OCI-LY3 (cell line): ENCODE measurements around the gene RPTN.

Experiments
- H2AFZ ChIP-seq: fragments of 200-600, 300-600 bp; shearing (Covaris generic); 2 replicates; pipeline ENCODE4 v1.6.0; 2014; ENCODE audit warnings: antibody characterized with exemption, low read depth, low read length
- H3K27ac ChIP-seq: fragments of 200-600, 300-600 bp; sonication (generic); 2 replicates; pipeline ENCODE4 v1.5.1; 2014; ENCODE audit warnings: mild to moderate bottlenecking, low read length, moderate library complexity, mixed read lengths
- H3K27me3 ChIP-seq: fragments of 200-600, 300-600 bp; sonication (generic); 2 replicates; pipeline ENCODE4 v1.6.1; 2014; ENCODE audit warnings: low read depth, low read length, mixed read lengths
- H3K36me3 ChIP-seq: fragments of 200-600, 300-600 bp; sonication (generic); replicated peaks from 2 replicates; pipeline ENCODE3; 2014; ENCODE audit warnings: low read depth, low read length, mixed read lengths
- H3K4me1 ChIP-seq: fragments of 300-600, 200-600 bp; sonication (generic); 2 replicates; pipeline ENCODE4 v1.6.1; 2014; ENCODE audit warnings: low read length, mixed read lengths
- H3K4me2 ChIP-seq: fragments of 200-600, 300-600 bp; sonication (generic); 2 replicates; pipeline ENCODE4 v1.6.1; 2014; ENCODE audit warnings: low read length, mixed read lengths
- H3K4me3 ChIP-seq: fragments of 300-600, 200-600 bp; sonication (generic); 2 replicates; pipeline ENCODE4 v1.5.1; 2014; ENCODE audit warnings: antibody characterized with exemption, mild to moderate bottlenecking, low read length, moderate library complexity
- H3K79me2 ChIP-seq: fragments of 300-600, 200-600 bp; shearing (Covaris generic); 2 replicates; pipeline ENCODE4 v1.6.1; 2014; ENCODE audit warnings: mild to moderate bottlenecking, low read length, mixed read lengths
- H3K9ac ChIP-seq: fragments of 300-600, 200-600 bp; shearing (Covaris generic); 2 replicates; pipeline ENCODE4 v1.6.0; 2014; ENCODE audit warnings: mild to moderate bottlenecking, low read length, moderate library complexity
- H3K9me3 ChIP-seq: fragments of 200-600, 300-600 bp; shearing (Covaris generic); 2 replicates; pipeline ENCODE4 v1.6.1; 2014; ENCODE audit warnings: low read length, mixed read lengths; ENCODE audit not compliant: insufficient read depth
- H4K20me1 ChIP-seq: fragments of 200-600, 300-600 bp; sonication (generic); 2 replicates; pipeline ENCODE4 v1.6.1; 2016; ENCODE audit warnings: low read length, mixed read lengths; ENCODE audit not compliant: insufficient read depth
- CTCF ChIP-seq: fragments of 200-600, 300-600 bp; sonication (generic); IDR thresholded peaks from 2 replicates; pipeline ENCODE4 v1.5.1; 2014; ENCODE audit warnings: antibody characterized with exemption, low read length, low read depth
- EZH2phosphoT487 ChIP-seq: fragments of 200-600 bp; shearing (Covaris generic); IDR thresholded peaks from 2 replicates; pipeline ENCODE4 v1.6.1; 2018; ENCODE audit warnings: antibody characterized with exemption, mixed run types, low read depth

Gene RPTN

GRCh38 chr1:152162792-152163463 is 3.9 kb upstream of the RPTN start:
- H3K4me2 ChIP-seq, result no peak overlapping the region
- H3K4me3 ChIP-seq, result no peak overlapping the region
- H2AFZ ChIP-seq, result no peak overlapping the region
- no peaks in the 10 kb centered on the region for H3K36me3 ChIP-seq
- H3K9ac ChIP-seq, result no peak overlapping the region
- H4K20me1 ChIP-seq, result no peaks in the 10 kb centered on the region
- no peak for TF ChIP-seq CTCF
- H3K4me1 ChIP-seq, result peaks cover 16% of the 10 kb centered on the region
- H3K27me3 ChIP-seq, result no peaks in the 10 kb centered on the region
- no peaks in the 10 kb centered on the region for H3K79me2 ChIP-seq
- no peaks in the 10 kb centered on the region for H3K9me3 ChIP-seq
- H3K27ac ChIP-seq, result no peak overlapping the region

GRCh38 chr1:152160576-152160975 is 1.5 kb upstream of the RPTN start:
- H3K79me2 ChIP-seq, result no peaks in the 10 kb centered on the region
- no peaks in the 10 kb centered on the region for H3K36me3 ChIP-seq
- no peak overlapping the region for H2AFZ ChIP-seq
- H4K20me1 ChIP-seq, result no peaks in the 10 kb centered on the region
- TF ChIP-seq CTCF (no peak), EZH2phosphoT487 (no peak)
- no peak overlapping the region for H3K4me3 ChIP-seq
- no peaks in the 10 kb centered on the region for H3K27me3 ChIP-seq
- peaks cover 12% of the 10 kb centered on the region for H3K4me1 ChIP-seq
- no peak overlapping the region for H3K4me2 ChIP-seq
- H3K9me3 ChIP-seq, result no peaks in the 10 kb centered on the region
- H3K27ac ChIP-seq, result no peak overlapping the region
- no peak overlapping the region for H3K9ac ChIP-seq

- H3K9me3 ChIP-seq, result no peaks in the 10 kb centered on the region
- no peaks in the 10 kb centered on the region for H3K27me3 ChIP-seq
- H3K4me2 ChIP-seq, result no peak overlapping the region
- H3K4me1 ChIP-seq, result no peaks in the 10 kb centered on the region
- no peak overlapping the region for H3K27ac ChIP-seq
- H4K20me1 ChIP-seq, result no peaks in the 10 kb centered on the region
- H3K9ac ChIP-seq, result no peak overlapping the region
- no peak overlapping the region for H2AFZ ChIP-seq
- no peaks in the 10 kb centered on the region for H3K79me2 ChIP-seq
- no peaks in the 10 kb centered on the region for H3K36me3 ChIP-seq
- H3K4me3 ChIP-seq, result no peak overlapping the region
- TF ChIP-seq CTCF, result no peak
- no peak for TF ChIP-seq EZH2phosphoT487
These were observed 5.0 kb downstream of the RPTN start for GRCh38 chr1:152153996-152154395.

GRCh38 chr1:152151646-152152045 is 7.4 kb downstream of the RPTN start:
- Histone ChIP-seq H3K27ac (no peak overlapping the region), H3K4me3 (no peak overlapping the region), H3K9ac (no peak overlapping the region), H3K4me2 (no peak overlapping the region), H3K79me2 (no peaks in the 10 kb centered on the region), H3K36me3 (no peaks in the 10 kb centered on the region), H3K27me3 (no peaks in the 10 kb centered on the region), H4K20me1 (no peaks in the 10 kb centered on the region), H2AFZ (no peak overlapping the region), H3K9me3 (peaks cover 11% of the 10 kb centered on the region; the same call in 1 of the 2 replicates), H3K4me1 (no peaks in the 10 kb centered on the region)
- TF ChIP-seq EZH2phosphoT487, result no peak
- no peak for TF ChIP-seq CTCF
